B cell (primary cell): ENCODE data around the gene POLA2. TPM values are rescaled to one million over a fixed set of nuclear protein-coding genes. Genes with fewer than 3 reads are reported as not detected.
A peak's percentile ranks its signal among the peaks of the same experiment; 100 is the strongest.

Experiments used
- ATAC-seq: fragments of 200-7000 bp; cut with Tn5 transposase; one replicate; pipeline ENCODE4 v1.10.0; 2021; ENCODE audit warnings: low read depth, mild to moderate bottlenecking, moderate number of reproducible peaks, moderate library complexity
- CTCF ChIA-PET: fragments of 350-600 bp; sonication (Branson Sonifier 250); formaldehyde crosslinking; loops from one replicate; lab custom pipeline; 2021; ENCODE audit warnings: antibody characterized with exemption, inconsistent platforms; lab: Charles Lee
- POLR2A ChIA-PET: fragments of 350-600 bp; sonication (Branson Sonifier 250); formaldehyde crosslinking; loops from one replicate; lab custom pipeline; 2021; ENCODE audit warnings: antibody characterized with exemption; lab: Charles Lee
- DNase-seq: peaks from one replicate; pipeline ENCODE4 v3.0.0; 2013
- H2AFZ ChIP-seq: 2 replicates; pipeline ENCODE4 v1.6.1; 2012; ENCODE audit warnings: mild to moderate bottlenecking, low read depth, low read length; ENCODE audit not compliant: insufficient read depth, poor library complexity, severe bottlenecking
- H3K27ac ChIP-seq, 2 donors: 1 replicate in 1 of 2; 2 replicates in 1 of 2; pipeline ENCODE4 v1.5.1; 2012 to 2013; ENCODE audit warnings: low read length in 2 of 2, mild to moderate bottlenecking in 2 of 2, moderate library complexity in 1 of 2
- H3K27me3 ChIP-seq, 4 experiments: fragments of 200-600 bp in 1 of 4; sonication (generic) in 1 of 4; replicated peaks in 1 of 4; 1 replicate in 2 of 4; 2 replicates in 2 of 4; pipeline versions ENCODE4 v1.6.1 to v1.7.0; 2013 to 2016; ENCODE audit warnings: low read length in 3 of 4, mild to moderate bottlenecking in 2 of 4, mixed read lengths in 1 of 4, moderate library complexity in 1 of 4; ENCODE audit not compliant: insufficient read depth in 4 of 4, control insufficient read depth in 3 of 4; ENCODE audit errors: control extremely low read depth in 1 of 4
- H3K36me3 ChIP-seq, 2 experiments: replicated peaks in 1 of 2; 1 replicate in 1 of 2; 2 replicates in 1 of 2; pipeline versions ENCODE4 v1.6.1 to v1.7.1; 2013; ENCODE audit warnings: low read length in 1 of 2; ENCODE audit not compliant: insufficient read depth in 2 of 2, control insufficient read depth in 1 of 2; ENCODE audit errors: control extremely low read depth in 1 of 2, extremely low read depth in 1 of 2
- H3K4me1 ChIP-seq, 2 donors: fragments of 200-600 bp in 1 of 2; sonication (generic) in 1 of 2; 1 replicate in 1 of 2; 2 replicates in 1 of 2; pipeline versions ENCODE4 v1.5.1 to v1.6.1; 2013 to 2017; ENCODE audit warnings: low read length in 2 of 2; ENCODE audit not compliant: control insufficient read depth in 2 of 2, insufficient read depth in 2 of 2
- H3K4me2 ChIP-seq: replicated peaks from 2 replicates; pipeline ENCODE3; 2012; ENCODE audit warnings: mild to moderate bottlenecking, low read depth, low read length; ENCODE audit not compliant: poor library complexity, severe bottlenecking
- H3K4me3 ChIP-seq, 5 experiments: fragments of 200-600 bp in 1 of 5; sonication (generic) in 1 of 5; 1 replicate in 3 of 5; 2 replicates in 2 of 5; pipeline versions ENCODE4 v1.5.1 to v1.7.0; 2011 to 2016; ENCODE audit warnings: low read length in 4 of 5, mild to moderate bottlenecking in 4 of 5, low read depth in 2 of 5, control low read depth in 1 of 5, moderate library complexity in 1 of 5; ENCODE audit not compliant: insufficient read depth in 1 of 5; ENCODE audit errors: control extremely low read depth in 1 of 5, extremely low read depth in 1 of 5
- H3K79me2 ChIP-seq: fragments of 200-600 bp; sonication (generic); one replicate; pipeline ENCODE4 v1.6.0; 2016; ENCODE audit warnings: low read length; ENCODE audit not compliant: control insufficient read depth, insufficient read depth
- H3K9ac ChIP-seq: fragments of 200-600 bp; sonication (generic); 2 replicates; pipeline ENCODE4 v1.6.1; 2017; ENCODE audit warnings: mild to moderate bottlenecking, low read length, moderate library complexity
- H3K9me3 ChIP-seq, 3 donors: one replicate each; pipeline versions ENCODE4 v1.6.1 to v1.7.1; 2013; ENCODE audit warnings: low read length in 2 of 3; ENCODE audit not compliant: control insufficient read depth in 2 of 3, insufficient read depth in 1 of 3; ENCODE audit errors: control extremely low read depth in 1 of 3
- H4K20me1 ChIP-seq: 2 replicates; pipeline ENCODE4 v1.6.0; 2012; ENCODE audit warnings: mild to moderate bottlenecking, low read length; ENCODE audit not compliant: insufficient read depth, control insufficient read depth, poor library complexity, severe bottlenecking
- H3K27ac Mint-ChIP-seq: one replicate; pipeline ENCODE4 v1.8.0; 2021; ENCODE audit warnings: mixed read lengths
- H3K27me3 Mint-ChIP-seq: one replicate; pipeline ENCODE4 v1.8.0; 2021; ENCODE audit warnings: mixed read lengths
- H3K4me1 Mint-ChIP-seq: one replicate; pipeline ENCODE4 v1.8.0; 2021; ENCODE audit warnings: mixed read lengths
- H3K4me3 Mint-ChIP-seq: one replicate; pipeline ENCODE4 v1.8.0; 2021; ENCODE audit warnings: mixed read lengths
- H3K9me3 Mint-ChIP-seq: one replicate; pipeline ENCODE4 v1.8.0; 2022; ENCODE audit warnings: mixed read lengths; ENCODE audit not compliant: insufficient read depth
- EZH2 ChIP-seq: IDR thresholded peaks from 2 replicates; pipeline ENCODE4 v1.6.1; 2012; ENCODE audit warnings: borderline replicate concordance, low read depth, mild to moderate bottlenecking, moderate library complexity, low read length; ENCODE audit not compliant: insufficient read depth, poor library complexity, severe bottlenecking
- WGBS: methylation state at CpG from one replicate; pipeline ENCODE4 v1.1.5; 2013; ENCODE audit warnings: missing lambda C conversion rate; ENCODE audit not compliant: insufficient coverage; 5-methylcytosine and 5-hydroxymethylcytosine counted together
- intact Hi-C: fragments of 100-400 bp; cut with micrococcal nuclease; formaldehyde crosslinking; loops from one replicate; pipeline ENCODE4 v1.10.0; 2022
- polyA plus RNA-seq: library from polyadenylated mRNA; depleted of rRNA; stranded (reverse); fragments of >200 nt; gene quantifications from 2 replicates; pipeline ENCODE4 v1.2.3, GENCODE V29; 2012
- total RNA-seq, 2 donors: library from RNA; stranded (reverse); fragments of 120-200 nt in 1 of 2; gene quantifications; 1 replicate in 1 of 2; 2 replicates in 1 of 2; pipeline versions ENCODE4 v1.2.3 to v1.2.4, GENCODE V29; 2013 to 2022
- TF ChIP-seq, protein P1 (sequence below): fragments of 200-600 bp; IDR thresholded peaks from one replicate; pipeline ENCODE4 v1.8.0; 2022; ENCODE audit warnings: antibody characterized with exemption, mild to moderate bottlenecking

Gene POLA2
- total and polyA plus RNA-seq, 2 donors (not counting 1 experiment from before 2014, with no cell fraction given): 13.0 to 28.7 TPM

GRCh38 chr11:65329478-65329877, 67.7 kb downstream of the POLA2 start:
- no peak for DNase-seq
- no peaks in the 10 kb centered on the region for H3K36me3 ChIP-seq
- CTCF ChIA-PET: interaction anchor here (0.7 to 12.0 kb wide), 43 partner anchors 10 to 641 kb away, joined by 3 to 214 read pairs (median 4); partner anchors contain the start of genes CAPN1, CDC42EP2, FAU and KCNK7
- WGBS: no CpG with 5 or more reads among the region's 2 CpGs
- H3K4me1 Mint-ChIP-seq: peaks cover 17% of the 10 kb centered on the region
- H3K9ac ChIP-seq: peak overlapping the region; percentile 50
- no peaks in the 10 kb centered on the region for H3K27me3 Mint-ChIP-seq
- no peaks in the 10 kb centered on the region for H3K9me3 Mint-ChIP-seq
- H3K27ac Mint-ChIP-seq: peak overlapping the region; percentile 90
- peak overlapping the region in 4 of 5 experiments; percentile 5 to 48 (median 44) for H3K4me3 ChIP-seq
- TF ChIP-seq, protein P1, sequence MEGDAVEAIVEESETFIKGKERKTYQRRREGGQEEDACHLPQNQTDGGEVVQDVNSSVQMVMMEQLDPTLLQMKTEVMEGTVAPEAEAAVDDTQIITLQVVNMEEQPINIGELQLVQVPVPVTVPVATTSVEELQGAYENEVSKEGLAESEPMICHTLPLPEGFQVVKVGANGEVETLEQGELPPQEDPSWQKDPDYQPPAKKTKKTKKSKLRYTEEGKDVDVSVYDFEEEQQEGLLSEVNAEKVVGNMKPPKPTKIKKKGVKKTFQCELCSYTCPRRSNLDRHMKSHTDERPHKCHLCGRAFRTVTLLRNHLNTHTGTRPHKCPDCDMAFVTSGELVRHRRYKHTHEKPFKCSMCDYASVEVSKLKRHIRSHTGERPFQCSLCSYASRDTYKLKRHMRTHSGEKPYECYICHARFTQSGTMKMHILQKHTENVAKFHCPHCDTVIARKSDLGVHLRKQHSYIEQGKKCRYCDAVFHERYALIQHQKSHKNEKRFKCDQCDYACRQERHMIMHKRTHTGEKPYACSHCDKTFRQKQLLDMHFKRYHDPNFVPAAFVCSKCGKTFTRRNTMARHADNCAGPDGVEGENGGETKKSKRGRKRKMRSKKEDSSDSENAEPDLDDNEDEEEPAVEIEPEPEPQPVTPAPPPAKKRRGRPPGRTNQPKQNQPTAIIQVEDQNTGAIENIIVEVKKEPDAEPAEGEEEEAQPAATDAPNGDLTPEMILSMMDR: no peak
- TF ChIP-seq EZH2: no peak
- peaks cover 5% of the 10 kb centered on the region for H4K20me1 ChIP-seq
- H3K9me3 ChIP-seq: no peaks in the 10 kb centered on the region
- H3K27ac ChIP-seq: peak overlapping the region; percentile 50 to 69
- peak overlapping the region; percentile 66 for H2AFZ ChIP-seq
- peak overlapping the region; percentile 73 for H3K4me2 ChIP-seq
- POLR2A ChIA-PET: interaction anchor here (0.5 to 1.4 kb wide), 10 partner anchors 14 to 761 kb away, joined by 3 to 6 read pairs (median 4); partner anchors contain the start of gene CDC42EP2
- H3K79me2 ChIP-seq: peaks cover 9% of the 10 kb centered on the region
- H3K4me1 ChIP-seq: peaks cover 18 to 23% of the 10 kb centered on the region in 2 donors
- H3K4me3 Mint-ChIP-seq: peak overlapping the region; percentile 76
- intact Hi-C loops: no loop called here
- peak; percentile 10 for ATAC-seq
- H3K27me3 ChIP-seq: no peaks in the 10 kb centered on the region

DNA sequence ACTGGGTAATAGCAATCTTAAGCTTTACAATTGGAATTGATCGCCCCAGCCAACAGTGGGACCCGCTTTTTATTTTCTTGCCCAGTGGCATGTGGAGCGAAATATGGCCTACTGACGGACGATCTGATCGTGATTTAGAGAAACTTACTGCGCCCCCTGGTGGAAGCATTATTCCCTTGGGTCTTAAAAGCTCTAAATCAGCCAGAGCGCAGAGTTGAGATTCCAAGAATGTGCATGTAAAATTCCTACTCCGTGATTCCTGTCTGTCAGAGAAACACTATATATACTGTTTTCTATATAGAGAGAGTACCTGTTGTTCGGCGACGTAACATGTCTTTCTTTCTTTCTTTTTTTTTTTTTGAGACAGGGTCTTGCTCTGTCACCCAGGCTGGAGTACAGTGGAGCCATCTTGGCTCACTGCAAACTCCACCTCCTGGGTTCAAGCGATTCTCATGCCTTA, 68.2 kb downstream of the POLA2 start:
- CTCF ChIA-PET: interaction anchor here (0.6 to 12.0 kb wide), 46 partner anchors 11 to 641 kb away, joined by 3 to 214 read pairs (median 4); partner anchors contain the start of genes CAPN1, CDC42EP2, FAU and KCNK7
- Histone ChIP-seq H3K27ac (peak overlapping the region; percentile 50 to 69), H3K79me2 (peaks cover 14% of the 10 kb centered on the region), H3K4me1 (peaks cover 23 to 28% of the 10 kb centered on the region in 2 donors), H3K4me2 (peak overlapping the region; percentile 73), H3K9me3 (no peaks in the 10 kb centered on the region), H3K27me3 (no peaks in the 10 kb centered on the region), H2AFZ (peak overlapping the region; percentile 66), H3K9ac (peak overlapping the region; percentile 50), H4K20me1 (peaks cover 10% of the 10 kb centered on the region), H3K4me3 (peak overlapping the region in 4 of 5 experiments; percentile 5 to 48 (median 44)), H3K36me3 (no peaks in the 10 kb centered on the region)
- no peaks in the 10 kb centered on the region for H3K27me3 Mint-ChIP-seq
- 4% methylated on average over 8 of the region's 13 CpGs for WGBS
- DNase-seq: peak; percentile 93
- H3K9me3 Mint-ChIP-seq: no peaks in the 10 kb centered on the region
- POLR2A ChIA-PET: interaction anchor here (0.5 to 1.4 kb wide), 10 partner anchors 15 to 760 kb away, joined by 3 to 7 read pairs (median 4); partner anchors contain the start of gene CDC42EP2
- H3K27ac Mint-ChIP-seq: peak overlapping the region; percentile 90
- intact Hi-C loops: loop anchor here (1.0 to 5.0 kb wide), 3 partner anchors 15 to 68 kb away; partner anchors contain the start of gene POLA2
- peak; percentile 42 for ATAC-seq
- TF ChIP-seq, protein P1: peak; percentile 86
- no peak for TF ChIP-seq EZH2
- H3K4me1 Mint-ChIP-seq: peaks cover 22% of the 10 kb centered on the region
- H3K4me3 Mint-ChIP-seq: peak overlapping the region; percentile 76
